PC-3 (cell line): Measurements from ENCODE around the gene CLTCL1.

Experiments used
- CTCF ChIP-seq: fragments of 300-600 bp; sonication (generic); conservative IDR thresholded peaks from 2 replicates; pipeline ENCODE4 v1.5.1; 2017; ENCODE audit warnings: antibody characterized with exemption, low read depth, mild to moderate bottlenecking, low read length
- EZH2 ChIP-seq: fragments of 300-600 bp; sonication (generic); IDR thresholded peaks from one replicate; pipeline ENCODE4 v1.6.1; 2017; ENCODE audit warnings: antibody characterized with exemption, mild to moderate bottlenecking, low read length; ENCODE audit not compliant: unreplicated experiment

GRCh38 chr22:19290400-19291217, 910 bp downstream of the CLTCL1 start:
- TF ChIP-seq CTCF, result no peak
- no peak for TF ChIP-seq EZH2
